ENCODE measurements around the gene SLC30A3.

Gene SLC30A3

DNA sequence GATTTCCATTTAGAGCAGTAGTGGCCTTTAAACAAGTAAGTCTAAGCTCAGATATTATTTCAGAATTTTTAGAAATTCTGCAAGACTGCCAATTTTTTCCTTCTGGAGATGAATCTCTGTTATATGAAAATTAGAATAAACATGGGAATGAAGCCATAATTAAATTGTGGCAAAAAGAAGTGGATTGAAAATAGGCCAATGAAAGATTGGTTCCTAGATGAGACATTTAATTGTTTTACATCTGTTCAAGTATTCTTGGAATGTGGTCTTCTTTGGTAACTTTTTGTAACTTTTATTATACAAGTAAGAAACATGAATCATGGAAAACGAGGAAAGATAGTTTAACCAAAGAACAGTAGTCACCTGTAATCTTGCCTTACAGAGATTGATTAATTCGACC lies 35.3 kb downstream of the SLC30A3 start:
- no peak for DNase-seq

DNA sequence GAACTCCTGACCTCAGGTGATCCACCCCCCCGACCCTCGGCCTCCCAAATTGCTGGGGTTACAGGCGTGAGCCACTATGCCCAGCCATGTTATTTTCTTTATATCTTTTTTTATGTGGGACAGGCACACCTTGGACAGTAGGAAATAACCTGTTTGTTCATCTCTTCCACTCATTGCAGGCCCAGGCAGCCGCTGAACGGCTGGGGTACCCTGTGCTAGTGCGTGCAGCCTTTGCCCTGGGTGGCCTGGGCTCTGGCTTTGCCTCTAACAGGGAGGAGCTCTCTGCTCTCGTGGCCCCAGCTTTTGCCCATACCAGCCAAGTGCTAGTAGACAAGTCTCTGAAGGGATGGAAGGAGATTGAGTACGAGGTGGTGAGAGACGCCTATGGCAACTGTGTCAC lies 37.3 kb downstream of the SLC30A3 start:
- DNase-seq = no peak

- no peak for DNase-seq
These were observed 39.4 kb downstream of the SLC30A3 start for GRCh38 chr2:27223416-27223815.

DNA sequence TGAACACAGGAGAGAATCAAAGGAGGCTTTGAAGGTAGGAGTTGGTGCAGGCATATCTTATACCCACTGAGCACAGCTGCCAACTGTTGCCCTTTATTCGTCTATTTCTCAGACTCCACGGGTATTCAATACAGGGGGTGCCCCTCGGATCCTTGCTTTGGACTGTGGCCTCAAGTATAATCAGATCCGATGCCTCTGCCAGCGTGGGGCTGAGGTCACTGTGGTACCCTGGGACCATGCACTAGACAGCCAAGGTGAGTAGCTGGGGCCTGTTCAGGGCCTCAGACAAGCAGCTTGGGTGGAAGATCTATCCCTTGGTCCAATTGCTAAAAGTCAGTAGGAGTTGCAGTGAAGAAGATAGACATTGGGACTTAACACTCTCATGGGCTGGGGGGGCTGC lies 40.4 kb downstream of the SLC30A3 start:
- no peak for DNase-seq

DNA sequence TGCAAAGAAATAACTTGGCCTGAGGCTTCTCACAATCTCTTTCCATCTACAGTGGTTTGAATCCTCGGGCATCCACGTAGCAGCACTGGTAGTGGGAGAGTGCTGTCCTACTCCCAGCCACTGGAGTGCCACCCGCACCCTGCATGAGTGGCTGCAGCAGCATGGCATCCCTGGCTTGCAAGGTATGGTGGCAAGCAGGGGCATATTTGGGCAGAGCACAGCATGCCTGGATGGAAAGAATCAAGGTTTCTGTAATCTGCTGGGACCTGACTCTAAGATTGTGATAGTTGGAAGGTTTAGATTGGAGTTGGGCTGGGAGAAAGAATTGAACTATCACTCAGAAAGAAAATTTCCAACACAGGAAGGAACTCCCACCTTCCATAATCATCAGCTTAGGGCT lies 41.7 kb downstream of the SLC30A3 start:
- DNase-seq = no peak

DNA sequence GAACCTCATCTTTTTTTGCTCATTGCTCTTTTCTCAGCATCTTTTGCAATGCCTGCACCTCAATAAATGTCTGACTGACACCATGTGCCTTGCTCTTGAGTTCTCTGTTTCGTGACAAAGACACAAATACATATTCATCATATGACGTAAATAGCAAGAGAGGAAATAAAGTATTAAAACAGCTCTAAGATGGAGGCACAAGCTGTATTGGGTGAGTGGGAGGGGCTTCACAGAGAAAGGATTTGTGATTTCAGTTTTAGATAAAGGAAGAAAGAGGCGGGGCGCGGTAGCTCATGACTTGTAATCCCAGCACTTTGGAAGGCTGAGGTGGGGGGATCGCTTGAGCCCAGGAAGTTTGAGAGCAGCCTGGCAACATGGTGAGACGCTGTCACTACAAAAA lies 42.8 kb downstream of the SLC30A3 start:
- no peak for DNase-seq

DNA sequence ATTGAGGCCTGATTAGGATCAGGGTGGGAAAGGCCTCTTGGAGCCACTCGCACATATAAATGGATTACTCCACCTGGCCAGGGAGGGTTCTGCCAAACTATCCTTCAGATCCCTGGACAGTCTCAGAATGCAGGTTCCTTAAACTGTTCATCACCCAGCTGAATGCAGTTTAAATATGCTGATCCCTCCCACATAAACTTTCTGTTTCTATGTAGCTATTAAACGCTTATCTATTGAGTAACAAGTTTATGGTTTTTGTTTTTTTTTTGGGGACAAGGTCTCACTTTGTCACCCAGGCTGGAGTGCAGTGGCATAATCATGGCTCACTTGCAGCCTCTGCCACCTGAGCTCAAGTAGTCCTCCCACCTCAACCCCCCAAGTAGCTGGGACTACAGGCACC lies 43.8 kb downstream of the SLC30A3 start:
- DNase-seq = no peak

DNA sequence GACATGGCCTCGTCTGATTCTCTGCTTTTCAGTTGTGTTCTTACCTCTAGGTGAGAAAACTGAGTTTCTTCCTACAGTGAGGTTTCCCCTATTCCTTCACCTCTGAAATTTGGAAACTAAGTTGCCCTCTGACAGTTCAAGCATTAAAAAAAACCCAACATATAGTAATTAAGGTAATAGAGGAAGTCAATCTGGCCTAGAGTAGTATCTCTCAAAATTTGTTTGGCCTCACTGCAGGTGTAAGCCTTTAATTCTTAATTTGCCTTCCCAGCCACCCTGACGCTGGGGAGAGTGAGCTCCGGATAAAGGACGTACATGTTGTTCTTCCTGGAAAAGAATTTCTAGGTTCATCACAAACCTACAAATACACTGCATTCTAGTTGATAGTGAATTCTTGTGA lies 44.2 kb downstream of the SLC30A3 start:
- no peak for DNase-seq

GRCh38 chr2:27217173-27218121 lies 45.4 kb downstream of the SLC30A3 start, which contains the start of gene CAD:
TSS of gene CAD (plus strand) at chr2:27217369. CDS start at chr2:27217552, 183 bp downstream.
- DNase-seq = peak; percentile 10 to 82 (median 69)

GRCh38 chr2:27216416-27217137 lies 46.3 kb downstream of the SLC30A3 start:
- DNase-seq = no peak

DNA sequence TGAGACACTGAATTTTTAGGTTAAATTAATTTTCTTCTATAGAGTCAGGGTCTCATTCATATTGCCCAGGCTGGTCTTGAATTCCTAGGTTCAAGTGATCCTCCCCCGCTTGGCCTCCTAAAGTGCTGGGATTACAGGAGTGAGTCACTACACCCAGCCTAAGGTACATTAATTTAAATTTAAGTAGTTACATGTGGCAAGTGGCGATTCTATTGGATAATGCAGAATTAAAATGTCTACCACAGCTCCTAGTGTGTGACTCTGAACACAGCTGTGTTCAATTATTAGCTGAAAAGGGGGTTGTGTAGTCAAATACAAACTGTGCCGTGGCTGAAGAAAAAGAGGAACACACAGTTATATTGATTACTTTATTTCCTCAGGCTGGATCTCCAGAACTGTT lies 47.9 kb downstream of the SLC30A3 start:
- no peak for DNase-seq

GRCh38 chr2:27212626-27213471 lies 50.0 kb downstream of the SLC30A3 start:
- peak in 2 of 14 donors; percentile 45 to 54 for DNase-seq

GRCh38 chr2:27211943-27212625 lies 50.8 kb downstream of the SLC30A3 start, which contains the start of the genes ATRAID and SLC5A6:
TSS of gene ATRAID (plus strand) at chr2:27212041. CDS start at chr2:27212369, 328 bp downstream.
TSS of gene SLC5A6 (minus strand) at chr2:27212268. CDS start at chr2:27207650, 4,618 bp downstream.
- DNase-seq = peak; percentile 49 to 99 (median 94)

- DNase-seq = peak in 1 of 14 donors; percentile 48
These were observed 51.5 kb downstream of the SLC30A3 start for GRCh38 chr2:27211241-27211942.

DNA sequence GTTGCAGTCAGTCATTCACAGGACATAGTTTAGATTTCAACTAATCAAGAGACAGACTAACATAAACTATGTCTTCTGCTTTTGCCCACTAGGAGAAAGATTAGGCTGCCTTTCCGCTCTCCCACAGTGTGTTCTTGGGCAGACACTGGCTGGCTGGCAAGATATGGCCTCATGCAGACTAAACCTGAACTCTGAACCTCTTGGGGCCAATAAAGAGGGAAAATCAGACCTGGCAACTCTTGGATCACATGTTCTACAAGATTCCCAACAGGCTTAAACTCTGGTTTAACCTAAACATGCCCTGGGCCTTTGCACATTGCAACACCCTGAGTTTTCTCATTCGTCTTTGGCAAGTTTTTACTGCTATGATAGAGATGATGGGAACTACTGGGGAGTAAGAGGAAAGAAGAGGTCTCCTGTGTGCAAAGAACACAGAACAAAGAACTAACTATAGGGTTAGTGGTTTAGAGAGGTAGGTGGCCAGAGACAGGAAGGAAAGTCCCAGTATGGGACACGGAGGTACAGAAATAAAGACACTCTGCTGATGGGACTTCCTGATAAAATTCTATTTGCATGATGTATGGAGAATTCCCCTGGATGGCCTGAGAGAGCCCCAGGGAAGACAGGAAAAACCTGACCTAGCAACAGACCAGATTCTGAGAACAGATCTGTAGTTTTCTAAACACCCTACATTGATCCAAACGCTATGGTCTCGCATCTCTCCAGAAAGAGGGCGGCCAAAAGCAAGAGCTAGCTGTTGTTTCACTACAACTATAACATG lies 53.0 kb downstream of the SLC30A3 start:
- DNase-seq = no peak

DNA sequence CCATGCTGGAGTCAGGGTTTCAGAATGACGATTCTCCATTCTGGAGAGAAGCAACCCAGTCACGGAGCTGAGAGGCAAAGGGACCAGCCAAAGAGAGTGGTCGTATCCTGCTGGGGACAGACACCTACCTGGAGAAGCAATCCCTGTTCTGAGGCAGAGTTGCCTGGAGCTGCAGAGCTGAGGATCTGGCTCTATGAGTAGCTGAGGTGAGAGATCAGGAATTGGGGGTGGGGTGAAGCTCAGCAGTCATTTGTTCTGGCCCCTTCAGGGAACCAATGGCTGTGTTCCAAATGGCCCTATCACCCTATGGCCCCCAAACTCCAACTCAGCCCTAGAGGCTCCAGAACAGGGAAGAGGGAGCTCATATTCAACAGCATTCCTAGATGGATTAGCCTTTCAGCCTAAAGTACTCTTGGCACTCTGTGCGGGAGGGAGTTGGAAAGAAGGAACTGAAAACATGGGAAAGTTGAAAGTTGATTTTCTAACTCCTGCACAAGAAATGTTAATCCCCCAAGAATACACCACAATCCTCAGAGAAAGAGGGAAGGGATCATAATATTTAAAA lies 54.3 kb downstream of the SLC30A3 start:
- no peak for DNase-seq

- no peak for DNase-seq
These were observed 56.5 kb downstream of the SLC30A3 start for GRCh38 chr2:27206346-27206745.

DNA sequence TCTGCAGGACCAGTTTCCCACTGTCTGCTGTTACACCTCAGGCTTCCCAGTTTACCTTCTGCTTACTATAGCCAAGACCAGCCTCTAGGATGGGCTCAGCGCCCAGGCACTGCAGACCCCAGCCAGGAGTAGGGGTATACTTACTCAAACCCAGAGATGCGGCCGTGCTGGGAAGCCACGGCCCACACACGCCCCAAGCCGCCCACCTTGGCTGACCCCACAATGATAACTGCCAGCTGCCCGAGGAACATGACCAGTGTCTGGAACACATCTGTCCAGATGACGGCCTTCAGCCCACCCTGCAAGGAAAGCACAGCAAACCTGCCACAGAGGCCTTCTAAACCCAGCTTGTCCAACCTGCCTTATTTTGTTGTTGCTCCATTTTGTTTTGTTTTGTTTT lies 57.6 kb downstream of the SLC30A3 start:
- DNase-seq = no peak

DNA sequence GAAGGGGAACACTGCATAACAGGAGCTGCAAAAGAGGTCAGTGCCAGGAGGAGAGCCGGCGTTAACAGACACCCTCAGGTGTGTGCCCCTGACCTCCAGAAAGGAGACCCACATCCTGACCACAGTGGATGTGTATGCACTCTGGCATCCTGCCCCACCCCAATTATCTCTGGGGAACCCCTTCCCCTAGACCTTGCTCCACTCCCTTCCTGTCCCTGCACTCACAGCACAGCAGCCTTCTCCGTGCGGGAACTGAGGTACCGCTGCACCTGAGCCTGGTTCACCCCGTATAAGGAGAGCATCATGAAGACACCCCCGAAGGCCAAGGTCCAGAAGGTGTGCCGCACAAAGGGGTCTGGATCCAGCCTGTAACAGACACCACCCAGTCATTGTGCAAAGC lies 58.3 kb downstream of the SLC30A3 start:
- DNase-seq = no peak

- no peak for DNase-seq
These were observed 59.1 kb downstream of the SLC30A3 start for GRCh38 chr2:27203741-27204140.

Measured in C1 segment of cervical spinal cord (tissue), 14 donors.